GM18505 (cell line): Measurements from ENCODE around the gene ZYG11B.
"Not testable (repeated sequence)": the region's sequence is repeated elsewhere in the genome, so short reads cannot be mapped to it uniquely, and the experiment has no call there.

ENCODE experiments used
- ATAC-seq: cut with Tn5 transposase; IDR thresholded peaks from one replicate; pipeline ENCODE4 v1.9.1; 2021; ENCODE audit not compliant: unreplicated experiment
- POLR2A ChIP-seq: IDR thresholded peaks from 4 replicates; pipeline ENCODE4 v1.6.1; 2011; ENCODE audit warnings: borderline replicate concordance; ENCODE audit not compliant: insufficient read depth, insufficient read length; ENCODE audit errors: extremely low read depth

Gene ZYG11B

DNA sequence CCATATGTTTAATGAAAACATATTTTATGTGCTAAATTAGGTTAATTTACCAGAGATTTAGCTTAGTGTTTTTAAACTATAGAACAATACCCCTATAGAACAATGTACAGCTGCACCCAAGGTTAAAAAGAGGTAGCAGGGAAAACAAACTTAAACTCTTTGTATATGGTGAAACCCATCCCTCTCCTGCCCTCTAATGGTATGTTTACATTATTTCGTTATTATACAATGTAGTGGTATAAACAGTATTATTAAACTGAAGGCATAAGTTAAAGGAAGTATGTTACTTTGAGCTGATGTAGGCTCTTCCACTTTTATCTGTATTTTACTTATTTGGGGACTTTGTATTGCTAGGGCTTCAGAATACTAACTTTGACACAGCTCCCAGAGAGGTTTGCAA is 99.6 kb downstream of the ZYG11B start:
- ATAC-seq, result no peak
- TF ChIP-seq POLR2A, result no peak

DNA sequence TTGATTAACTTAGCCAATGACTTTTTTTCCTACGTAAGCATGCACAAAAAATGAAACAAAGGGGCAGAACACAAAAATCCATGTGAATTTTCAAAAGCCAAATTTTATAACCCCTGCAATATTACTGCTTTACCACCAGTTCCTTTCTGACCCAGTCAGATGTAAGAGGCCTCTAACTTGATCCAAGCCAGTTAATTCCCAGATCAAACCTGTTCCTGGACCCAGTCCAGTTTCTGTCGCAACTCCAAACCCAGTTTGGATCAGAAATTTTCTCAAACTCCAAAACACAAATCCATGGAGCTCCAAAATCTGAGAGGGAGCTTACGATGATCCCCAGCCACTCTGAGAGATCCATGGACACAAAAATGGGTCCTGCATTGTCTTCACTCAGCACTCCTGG is 108.5 kb downstream of the ZYG11B start:
- no peak for TF ChIP-seq POLR2A
- no peak for ATAC-seq

DNA sequence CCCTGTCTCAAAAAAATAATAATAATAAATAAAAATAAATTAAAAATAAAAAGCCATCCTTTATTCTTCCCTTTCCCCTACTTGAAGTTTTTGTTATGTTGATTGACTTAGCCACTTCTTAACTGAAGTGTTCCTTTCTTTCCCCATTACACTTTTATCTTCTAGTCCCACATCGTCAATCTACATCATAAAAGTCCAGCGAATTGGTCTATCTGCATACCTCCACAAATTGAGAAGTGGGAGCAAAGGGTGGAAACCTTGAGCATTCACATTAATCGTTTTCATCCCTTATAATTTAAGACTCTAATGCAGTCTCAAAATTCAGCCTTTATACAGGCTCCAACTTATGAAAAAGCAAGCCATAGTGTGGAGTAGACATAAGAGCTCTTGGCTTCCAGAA is 109.8 kb downstream of the ZYG11B start:
- no peak for TF ChIP-seq POLR2A
- no peak for ATAC-seq

DNA sequence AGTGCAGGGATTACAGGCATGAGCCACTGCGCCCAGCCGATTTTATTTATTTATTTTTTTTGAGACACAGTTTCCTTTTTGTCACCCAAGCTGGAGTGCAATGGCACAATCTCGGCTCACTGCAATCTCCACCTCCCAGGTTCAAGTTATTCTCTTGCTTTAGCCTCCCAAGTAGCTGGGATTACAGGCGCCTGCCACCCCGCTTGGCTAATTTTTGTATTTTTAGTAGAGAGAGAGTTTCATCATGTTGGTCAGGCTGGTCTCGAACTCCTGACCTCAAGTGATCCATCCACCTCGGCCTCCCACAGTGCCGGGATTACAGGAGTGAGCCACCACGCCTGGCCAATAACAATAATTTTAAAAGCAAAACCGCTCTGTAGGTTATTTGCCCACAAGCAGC is 112.9 kb downstream of the ZYG11B start:
- not testable (repeated sequence) for ATAC-seq

DNA sequence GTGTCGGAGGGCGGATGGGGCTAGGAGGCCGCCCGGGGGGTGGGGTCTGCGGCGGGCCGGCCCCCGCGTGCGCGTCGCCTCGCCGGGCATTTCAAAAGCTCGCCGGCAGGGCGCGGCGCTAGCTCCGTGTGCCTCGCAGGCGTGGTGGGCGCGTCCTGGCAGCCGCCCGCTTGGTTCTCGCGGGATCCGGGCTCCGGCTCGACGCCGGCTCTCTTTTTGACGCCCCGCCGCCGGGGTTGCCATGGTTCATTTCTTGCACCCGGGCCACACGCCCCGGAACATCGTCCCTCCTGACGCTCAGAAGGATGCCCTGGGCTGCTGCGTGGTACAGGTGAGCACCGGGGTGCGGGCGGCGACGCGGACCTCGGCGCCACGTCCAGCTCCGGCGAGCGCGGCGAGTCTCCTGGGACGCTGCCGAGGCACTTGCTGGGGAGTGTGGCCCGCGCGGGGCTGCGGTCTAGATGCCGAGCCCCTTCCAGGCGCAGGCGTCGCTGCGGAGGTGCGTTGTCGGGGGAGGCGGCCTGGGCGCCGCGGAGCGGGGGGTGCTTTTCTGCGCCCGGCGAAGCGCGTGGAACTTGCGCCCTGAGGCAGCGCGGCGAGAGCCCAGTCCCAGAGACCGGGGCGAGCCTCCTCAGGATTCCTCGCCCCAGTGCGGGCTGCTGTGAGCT is 116.5 kb downstream of the ZYG11B start, which contains the start of gene ZYG11A:
ZYG11A (plus strand) TSS at position 118 of the 668 bp plus-strand sequence; CDS start at position 242, 124 bp downstream.
- TF ChIP-seq POLR2A, result peak; percentile 73
- peak; percentile 86 for ATAC-seq

DNA sequence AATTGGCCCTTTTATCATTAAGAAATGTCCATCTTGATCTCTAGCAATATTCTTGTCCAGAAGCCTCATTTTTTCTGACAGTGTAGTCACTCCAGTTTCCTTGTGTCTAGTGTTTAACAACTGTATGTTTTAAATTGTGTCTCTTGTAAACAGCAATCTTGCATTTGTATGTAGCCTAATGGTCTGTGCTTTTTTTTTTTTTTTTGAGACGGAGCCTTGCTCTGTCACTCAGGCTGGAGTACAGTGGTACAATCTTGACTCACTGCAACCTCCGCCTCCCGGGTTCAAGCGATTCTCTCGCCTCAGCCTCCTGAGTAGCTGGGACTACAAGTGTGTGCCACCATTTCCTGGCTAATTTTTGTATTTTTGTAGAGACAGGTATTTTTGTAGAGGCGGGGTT is 118.9 kb downstream of the ZYG11B start:
- not testable (repeated sequence) for ATAC-seq

DNA sequence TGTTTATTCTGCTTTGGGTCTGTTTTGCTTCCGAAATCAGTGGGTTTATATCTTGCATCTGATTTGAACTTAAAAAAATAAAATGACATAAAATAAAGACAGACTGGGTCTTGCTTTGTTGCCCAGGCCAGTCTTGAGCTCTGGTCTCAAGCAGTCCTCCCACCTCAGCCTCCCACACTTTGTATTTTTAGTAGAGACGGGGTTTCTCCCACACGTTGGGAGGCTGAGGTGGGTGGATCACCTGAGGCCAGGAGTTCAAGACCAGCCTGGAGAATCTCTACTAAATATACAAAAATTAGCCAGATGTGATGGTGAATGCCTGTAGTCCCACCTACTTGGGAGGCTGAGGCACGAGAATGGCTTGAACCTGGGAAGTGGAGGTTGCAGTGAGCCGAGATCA is 122.2 kb downstream of the ZYG11B start:
- ATAC-seq, result no peak
- TF ChIP-seq POLR2A, result no peak

DNA sequence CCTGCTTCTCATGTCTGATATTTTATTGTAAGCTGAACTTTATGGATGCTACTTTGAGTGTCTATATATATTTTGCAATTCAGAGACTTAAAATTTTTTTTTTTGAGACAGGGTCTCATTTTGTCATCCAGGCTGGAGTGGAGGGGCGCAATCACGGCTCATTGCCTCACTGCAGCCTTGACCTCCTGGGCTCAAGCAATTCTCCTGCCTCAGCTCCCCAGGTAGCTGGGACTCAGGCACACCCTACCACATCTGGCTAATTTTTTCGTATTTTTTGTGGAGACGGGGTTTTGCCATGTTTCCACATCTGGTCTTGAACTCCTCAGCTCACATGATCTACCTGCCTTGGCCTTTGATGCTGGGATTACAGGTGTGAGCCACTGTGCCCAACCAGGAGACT is 124.7 kb downstream of the ZYG11B start:
- no peak for ATAC-seq
- TF ChIP-seq POLR2A, result no peak

DNA sequence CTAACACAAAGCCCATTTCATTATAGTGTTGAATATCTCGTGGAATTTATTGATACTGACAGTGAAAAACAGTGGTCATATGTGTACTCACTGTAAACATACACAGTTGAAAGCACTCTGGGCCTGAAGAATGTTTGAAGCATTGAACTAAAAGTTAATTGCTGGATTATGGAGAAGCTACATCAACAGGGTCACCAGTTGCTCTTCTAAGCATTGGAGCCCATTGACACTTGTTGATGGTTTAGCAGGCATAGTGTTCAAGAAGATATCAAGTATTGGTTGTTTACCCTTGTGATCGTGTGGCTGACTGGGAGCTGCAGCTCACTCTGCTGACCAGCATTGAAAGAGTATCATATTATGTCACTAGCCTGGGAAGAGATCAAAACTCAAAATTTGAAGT is 126.6 kb downstream of the ZYG11B start:
- no peak for TF ChIP-seq POLR2A
- ATAC-seq, result no peak

DNA sequence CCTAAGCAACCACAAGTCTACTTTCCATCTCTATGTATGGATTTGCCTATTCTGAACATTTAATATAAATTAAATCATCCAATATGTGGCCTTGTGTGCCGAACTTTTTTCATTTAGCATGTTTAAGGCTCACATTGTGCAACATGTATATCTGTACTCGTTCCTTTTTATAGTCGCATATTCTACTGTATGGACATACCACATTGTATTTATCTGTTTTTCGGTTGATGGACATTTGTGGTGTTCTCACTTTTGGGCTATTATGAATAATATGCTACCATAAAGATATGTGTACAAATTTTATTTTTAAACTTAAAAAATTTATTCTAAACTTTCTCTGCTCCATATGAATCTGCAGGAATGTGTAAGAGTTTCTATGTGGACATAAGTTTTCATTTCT is 129.3 kb downstream of the ZYG11B start:
- no peak for TF ChIP-seq POLR2A
- ATAC-seq, result no peak

DNA sequence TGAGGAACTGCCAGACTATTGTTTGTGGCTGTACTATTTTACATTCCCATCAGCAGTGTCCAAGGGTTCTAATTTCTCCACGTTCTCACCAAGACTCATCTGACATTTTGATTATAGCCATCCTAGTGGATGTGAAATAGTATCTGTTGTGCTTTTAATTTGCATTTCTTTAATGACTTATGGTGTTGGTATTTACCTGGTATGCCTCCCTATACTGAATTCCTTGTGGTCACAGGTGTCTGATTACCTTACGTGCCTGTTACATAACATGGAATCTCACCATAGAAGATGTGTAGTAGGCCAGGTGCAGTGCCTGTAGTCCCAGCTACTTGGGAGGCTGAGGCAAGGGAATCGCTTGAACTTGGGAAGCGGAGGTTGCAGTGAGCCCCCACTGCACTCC is 129.8 kb downstream of the ZYG11B start:
- no peak for ATAC-seq
- TF ChIP-seq POLR2A, result no peak

DNA sequence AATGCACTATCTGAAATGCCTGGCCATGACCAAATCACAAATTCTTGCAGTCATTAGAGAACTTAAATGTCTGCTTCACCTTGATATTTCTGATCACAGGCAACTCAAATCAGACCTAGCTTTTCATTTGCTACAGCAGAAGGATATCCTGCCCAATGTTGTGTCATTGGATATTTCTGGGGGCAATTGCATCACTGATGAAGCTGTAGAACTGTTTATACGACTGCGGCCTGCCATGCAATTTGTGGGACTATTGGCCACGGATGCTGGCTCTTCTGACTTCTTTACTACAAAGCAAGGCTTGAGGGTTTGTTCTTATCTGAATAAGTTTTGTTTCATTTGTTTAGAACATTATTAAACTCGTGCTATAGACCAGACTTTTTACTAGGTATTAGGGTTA is 131.2 kb downstream of the ZYG11B start:
- no peak for TF ChIP-seq POLR2A
- ATAC-seq, result no peak

DNA sequence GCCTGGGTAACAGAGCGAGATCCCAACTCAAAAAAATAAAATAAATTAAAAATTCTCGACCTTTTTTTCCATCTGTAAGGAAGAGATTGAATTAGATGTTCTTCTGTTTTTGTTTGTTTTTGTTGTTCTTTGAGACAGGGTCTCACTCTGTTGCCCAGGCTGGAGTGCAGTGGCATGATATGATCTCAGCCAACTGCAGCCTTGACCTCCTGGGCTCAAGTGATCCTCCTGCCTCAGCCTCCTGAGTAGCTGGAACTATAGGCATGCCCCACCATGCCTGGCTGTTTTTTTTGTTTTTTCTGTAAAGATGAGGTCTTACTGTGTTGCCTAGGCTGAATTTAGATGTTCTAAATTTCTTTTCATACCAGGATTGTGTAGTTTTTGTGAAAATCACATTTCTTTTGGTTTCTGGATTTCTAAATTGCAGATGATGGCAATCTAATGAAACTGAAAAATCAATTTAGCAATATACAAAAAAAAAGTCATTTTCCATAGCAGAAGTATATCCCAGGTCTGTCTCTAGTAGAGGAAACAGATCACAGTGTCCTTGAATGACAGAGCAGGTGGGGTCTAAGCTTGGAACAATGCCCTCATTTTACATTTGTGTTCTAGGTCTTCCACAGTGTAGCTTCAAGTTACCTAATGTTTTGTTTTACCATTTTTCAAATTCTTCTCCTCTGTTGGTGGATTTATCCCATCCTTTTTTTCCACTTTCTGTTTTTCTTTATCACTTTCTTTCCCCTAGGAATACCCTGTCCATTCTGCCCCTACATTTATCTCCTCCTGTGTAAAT is 136.6 kb downstream of the ZYG11B start:
- TF ChIP-seq POLR2A, result no peak

DNA sequence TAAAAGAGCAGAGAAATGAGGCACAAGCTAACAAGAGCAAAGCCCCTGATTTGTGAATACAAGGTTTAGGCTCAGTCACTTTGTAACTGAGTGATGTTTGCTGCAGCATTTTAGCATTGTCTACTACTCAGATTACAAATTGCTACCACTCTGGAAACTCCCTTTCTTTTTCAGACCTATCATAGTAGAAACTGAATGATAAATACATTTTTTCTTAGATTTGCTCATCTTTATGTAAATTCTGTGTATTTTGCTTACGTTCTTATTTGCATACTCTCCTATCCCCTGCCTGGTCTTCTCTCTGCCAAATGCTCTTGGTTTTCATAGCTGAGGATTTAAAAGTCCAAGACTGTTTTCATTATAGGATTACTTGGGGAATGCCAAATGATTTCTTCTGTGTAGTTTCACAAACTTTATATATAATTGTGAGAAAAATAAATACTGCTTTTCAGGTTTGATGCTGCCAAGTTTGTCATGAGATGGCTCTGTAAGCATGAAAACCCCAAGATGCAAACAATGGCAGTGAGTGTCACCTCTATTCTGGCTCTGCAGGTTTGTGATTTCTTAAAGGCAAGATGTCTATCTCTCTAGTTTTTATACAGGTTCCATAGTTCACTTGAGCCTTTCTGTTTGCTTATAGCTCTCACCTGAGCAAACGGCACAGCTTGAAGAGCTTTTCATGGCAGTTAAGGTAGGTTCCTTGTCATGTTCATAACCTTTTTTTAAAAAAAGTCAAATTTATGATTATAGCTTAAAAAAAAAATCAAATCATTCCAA is 141.0 kb downstream of the ZYG11B start:
- peak; percentile 31 for TF ChIP-seq POLR2A
- no peak for ATAC-seq

More for the DNA sequence above, 136.6 kb downstream of the ZYG11B start:
- ATAC-seq, result no peak

DNA sequence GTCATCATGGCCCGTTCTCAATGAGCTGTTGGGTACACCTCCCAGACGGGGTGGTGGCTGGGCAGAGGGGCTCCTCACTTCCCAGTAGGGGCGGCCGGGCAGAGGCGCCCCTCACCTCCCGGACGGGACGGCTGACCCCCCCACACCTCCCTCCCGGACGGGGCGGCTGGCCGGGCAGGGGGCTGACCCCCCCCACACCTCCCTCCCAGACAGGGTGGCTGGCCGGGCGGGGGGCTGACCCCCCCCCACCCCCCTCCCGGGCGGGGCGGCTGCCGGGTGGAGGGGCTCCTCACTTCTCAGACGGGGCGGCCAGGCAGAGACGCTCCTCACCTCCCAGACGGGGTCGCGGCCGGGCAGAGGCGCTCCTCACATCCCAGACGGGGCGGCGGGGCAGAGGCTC is 143.5 kb downstream of the ZYG11B start:
- not testable (repeated sequence) for ATAC-seq
